HepG2 (cell line): ENCODE measurements around the gene KDM8. TPM values are rescaled to one million over a fixed set of nuclear protein-coding genes. Genes with fewer than 3 reads are reported as not detected.
A peak's percentile ranks its signal among the peaks of the same experiment; 100 is the strongest.

Experiments used
- CEBPB ChIP-seq: IDR thresholded peaks from 2 replicates; pipeline ENCODE4 v1.6.1; 2011; ENCODE audit warnings: low read depth, low read length, improper control_type of control experiment, borderline replicate concordance
- DR1 ChIP-seq: sonication (generic); formaldehyde crosslinking; IDR thresholded peaks from 2 replicates; pipeline ENCODE4 v1.8.0; 2021; ENCODE audit warnings: mild to moderate bottlenecking, missing genetic modification reagents, inconsistent platforms
- HNF4G ChIP-seq, 2 experiments: sonication (generic) in 1 of 2; formaldehyde crosslinking in 1 of 2; IDR thresholded peaks; 2 replicates each; pipeline versions ENCODE4 v1.4.0 to v1.6.1; 2011 to 2020; ENCODE audit warnings: borderline replicate concordance in 2 of 2, low read depth in 2 of 2, mild to moderate bottlenecking in 2 of 2, low read length in 1 of 2, missing genetic modification reagents in 1 of 2, moderate library complexity in 1 of 2
- JARID2 ChIP-seq: sonication (generic); formaldehyde crosslinking; IDR thresholded peaks from 2 replicates; pipeline ENCODE4 v1.8.1; 2023; ENCODE audit warnings: missing genetic modification reagents, inconsistent platforms; ENCODE audit not compliant: insufficient replicate concordance
- MAFG ChIP-seq: sonication (generic); formaldehyde crosslinking; IDR thresholded peaks from 2 replicates; pipeline ENCODE4 v1.5.1; 2020; ENCODE audit warnings: mild to moderate bottlenecking, missing genetic modification reagents
- MEF2D ChIP-seq: sonication (generic); formaldehyde crosslinking; IDR thresholded peaks from 2 replicates; pipeline ENCODE4 v1.5.1; 2020; ENCODE audit warnings: mild to moderate bottlenecking, missing genetic modification reagents
- NFIC ChIP-seq: IDR thresholded peaks from 2 replicates; pipeline ENCODE4 v1.6.1; 2012; ENCODE audit warnings: mild to moderate bottlenecking, low read length, inconsistent platforms
- PHF21A ChIP-seq: sonication (generic); formaldehyde crosslinking; IDR thresholded peaks from 2 replicates; pipeline ENCODE4 v1.5.0; 2020; ENCODE audit warnings: mild to moderate bottlenecking, missing genetic modification reagents
- RFX3 ChIP-seq: IDR thresholded peaks from 2 replicates; pipeline ENCODE4 v1.6.1; 2016; ENCODE audit warnings: missing biosample characterization, missing genetic modification reagents
- SAFB2 ChIP-seq: sonication (generic); formaldehyde crosslinking; IDR thresholded peaks from 2 replicates; pipeline ENCODE4 v1.5.1; 2020; ENCODE audit warnings: missing genetic modification reagents, low read depth, mild to moderate bottlenecking, borderline replicate concordance
- SUZ12 ChIP-seq: fragments of 150-350 bp; IDR thresholded peaks from 2 replicates; pipeline ENCODE4 v1.6.1; 2014; ENCODE audit warnings: low read depth, low read length
- TCF12 ChIP-seq, 2 experiments: fragments of 450-650 bp in 1 of 2; sonication (generic) in 1 of 2; formaldehyde crosslinking in 1 of 2; IDR thresholded peaks; 2 replicates each; pipeline versions ENCODE4 v1.6.1 to v1.8.0; 2017 to 2022; ENCODE audit warnings: antibody characterized with exemption in 1 of 2, mild to moderate bottlenecking in 1 of 2, missing genetic modification reagents in 1 of 2, moderate library complexity in 1 of 2
- ZBTB42 ChIP-seq: sonication (generic); formaldehyde crosslinking; IDR thresholded peaks from 2 replicates; pipeline ENCODE4 v1.5.0; 2020; ENCODE audit warnings: mild to moderate bottlenecking, missing genetic modification reagents
- ZKSCAN1 ChIP-seq: fragments of 150-350 bp; IDR thresholded peaks from 2 replicates; pipeline ENCODE4 v1.6.1; 2014; ENCODE audit warnings: low read length
- ZNF224 ChIP-seq: sonication (generic); formaldehyde crosslinking; IDR thresholded peaks from 2 replicates; pipeline ENCODE4 v1.5.0; 2020; ENCODE audit warnings: mild to moderate bottlenecking, missing genetic modification reagents
- ZNF225 ChIP-seq: sonication (generic); formaldehyde crosslinking; IDR thresholded peaks from 2 replicates; pipeline ENCODE4 v1.4.0; 2020; ENCODE audit warnings: mild to moderate bottlenecking, missing genetic modification reagents
- ZNF343 ChIP-seq: sonication (generic); formaldehyde crosslinking; IDR thresholded peaks from 2 replicates; pipeline ENCODE4 v1.4.0; 2020; ENCODE audit warnings: mild to moderate bottlenecking, missing genetic modification reagents
- ZNF652 ChIP-seq: IDR thresholded peaks from 2 replicates; pipeline ENCODE4 v1.6.1; 2016; ENCODE audit warnings: low read depth, borderline replicate concordance
- ZZZ3 ChIP-seq: sonication (generic); formaldehyde crosslinking; IDR thresholded peaks from 2 replicates; pipeline ENCODE4 v1.4.0; 2020; ENCODE audit warnings: missing genetic modification reagents, mild to moderate bottlenecking, borderline replicate concordance
- polyA plus RNA-seq, 8 experiments: library from polyadenylated mRNA; depleted of rRNA in 3 of 8; stranded (reverse) in 7 of 8; unstranded in 1 of 8; fragments of >200 nt; fragmentation: Illumina TruSeq in 4 of 8; extraction: Trizol in 4 of 8; gene quantifications; 2 replicates each; pipeline versions ENCODE4 v1.2.1 to v1.2.3, GENCODE V29; 2011 to 2016; ENCODE audit warnings: low read depth in 4 of 8, missing spikeins in 1 of 8, mixed read lengths in 1 of 8; ENCODE audit not compliant: insufficient read depth in 1 of 8
- total RNA-seq, 5 experiments: library from RNA; depleted of rRNA; stranded (reverse); fragments of >200 nt; fragmentation: Illumina TruSeq; extraction: Trizol; gene quantifications; 2 replicates each; pipeline ENCODE4 v1.2.3, GENCODE V29; 2016; ENCODE audit warnings: low read depth in 1 of 5
- TF ChIP-seq, protein P1 (sequence below): sonication (generic); formaldehyde crosslinking; IDR thresholded peaks from 2 replicates; pipeline ENCODE4 v1.4.0; 2020; ENCODE audit warnings: missing genetic modification reagents
- TF ChIP-seq, protein P2 (sequence below): IDR thresholded peaks from 2 replicates; pipeline ENCODE4 v1.6.1; 2012; ENCODE audit warnings: inconsistent platforms
- TF ChIP-seq, protein P3 (sequence below): IDR thresholded peaks from 2 replicates; pipeline ENCODE4 v1.6.1; 2012; ENCODE audit warnings: low read length, improper control_type of control experiment
- TF ChIP-seq, protein P4 (sequence below): sonication (generic); formaldehyde crosslinking; IDR thresholded peaks from 2 replicates; pipeline ENCODE4 v1.4.0; 2020; ENCODE audit warnings: low read depth, mild to moderate bottlenecking, missing genetic modification reagents

Gene KDM8
- total and polyA plus RNA-seq, 2 of the 13 experiments (the other 11 are each of a cell fraction or from before 2014, with no cell fraction given), result 3.3 to 8.6 TPM

DNA sequence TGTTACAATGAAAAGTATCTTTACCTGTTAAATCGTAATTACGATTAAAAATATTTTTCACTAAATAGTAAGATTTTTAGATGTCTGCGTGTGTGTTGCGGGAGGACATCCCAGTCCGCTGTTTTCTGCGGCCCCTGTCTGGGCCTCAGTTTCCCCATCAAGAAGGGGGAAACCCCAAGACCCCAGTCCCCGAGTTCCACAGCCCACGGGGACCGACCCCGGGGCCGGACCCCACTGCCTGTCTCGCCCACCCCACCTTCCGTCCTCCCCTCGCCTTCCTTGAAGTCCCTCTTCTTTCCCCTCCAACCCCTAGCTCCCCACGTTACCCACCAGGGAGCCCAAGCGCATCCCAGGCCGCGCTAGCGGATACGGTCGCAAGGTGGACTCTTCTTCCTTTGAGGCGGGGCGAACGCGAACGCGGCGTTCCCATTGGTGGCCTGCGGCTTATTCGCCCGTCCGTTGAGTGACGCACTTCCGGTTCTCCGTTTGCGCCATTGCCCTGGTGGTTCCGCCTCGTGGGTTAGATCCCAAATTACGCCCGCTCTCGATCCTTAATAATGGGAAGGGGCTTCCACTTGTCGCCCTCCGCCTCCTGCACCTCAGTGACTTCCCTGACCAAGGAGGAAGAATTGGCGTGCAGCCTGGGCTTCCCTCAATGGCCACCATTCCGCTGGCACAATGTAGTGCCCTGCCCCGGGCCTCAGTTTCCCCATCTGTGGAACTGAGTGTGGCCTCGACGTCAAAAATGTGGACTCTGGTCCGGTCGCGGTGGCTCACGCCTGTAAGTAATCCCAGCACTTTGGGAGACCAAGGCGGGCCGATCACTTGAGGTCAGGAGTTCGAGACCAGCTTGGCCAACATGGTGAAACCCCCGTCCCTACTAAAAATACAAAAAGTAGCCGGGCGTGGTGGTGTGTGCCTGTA lies 65.3 kb downstream of the KDM8 start, which contains the start of gene NSMCE1 (continued):
- TF ChIP-seq ZBTB42, result peak; percentile 73
- no peak for TF ChIP-seq ZKSCAN1
- no peak for TF ChIP-seq NFIC
- no peak for TF ChIP-seq TCF12 (IDR thresholded peaks at IDR 0.05)
- TF ChIP-seq TCF12 (CRISPR knock-in tag; IDR thresholded peaks at IDR 0.05), result no peak
- TF ChIP-seq ZZZ3, result peak; percentile 39; the same call in 1 of the 2 replicates
- peak; percentile 50; the same call in 1 of the 2 replicates for TF ChIP-seq ZNF343 (CRISPR knock-in tag)
- no peak for TF ChIP-seq MAFG (CRISPR knock-in tag)
- no peak; the same call in 1 of the 2 replicates for TF ChIP-seq SAFB2 (CRISPR knock-in tag)
- TF ChIP-seq JARID2 (CRISPR knock-in tag), result peak; percentile 50
- peak; percentile 86; the same call in 1 of the 2 replicates for TF ChIP-seq ZNF224 (CRISPR knock-in tag)
- TF ChIP-seq, protein P1, sequence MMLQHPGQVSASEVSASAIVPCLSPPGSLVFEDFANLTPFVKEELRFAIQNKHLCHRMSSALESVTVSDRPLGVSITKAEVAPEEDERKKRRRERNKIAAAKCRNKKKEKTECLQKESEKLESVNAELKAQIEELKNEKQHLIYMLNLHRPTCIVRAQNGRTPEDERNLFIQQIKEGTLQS (CRISPR knock-in tag), result no peak
- peak; percentile 64; the same call in 1 of the 2 replicates for TF ChIP-seq PHF21A (CRISPR knock-in tag)
- TF ChIP-seq, protein P2, sequence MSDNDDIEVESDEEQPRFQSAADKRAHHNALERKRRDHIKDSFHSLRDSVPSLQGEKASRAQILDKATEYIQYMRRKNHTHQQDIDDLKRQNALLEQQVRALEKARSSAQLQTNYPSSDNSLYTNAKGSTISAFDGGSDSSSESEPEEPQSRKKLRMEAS, result peak; percentile 90
- peak; percentile 81; the same call in 1 of the 2 replicates for TF ChIP-seq CEBPB
- peak; percentile 50 for TF ChIP-seq MEF2D (CRISPR knock-in tag)
- TF ChIP-seq, protein P3, sequence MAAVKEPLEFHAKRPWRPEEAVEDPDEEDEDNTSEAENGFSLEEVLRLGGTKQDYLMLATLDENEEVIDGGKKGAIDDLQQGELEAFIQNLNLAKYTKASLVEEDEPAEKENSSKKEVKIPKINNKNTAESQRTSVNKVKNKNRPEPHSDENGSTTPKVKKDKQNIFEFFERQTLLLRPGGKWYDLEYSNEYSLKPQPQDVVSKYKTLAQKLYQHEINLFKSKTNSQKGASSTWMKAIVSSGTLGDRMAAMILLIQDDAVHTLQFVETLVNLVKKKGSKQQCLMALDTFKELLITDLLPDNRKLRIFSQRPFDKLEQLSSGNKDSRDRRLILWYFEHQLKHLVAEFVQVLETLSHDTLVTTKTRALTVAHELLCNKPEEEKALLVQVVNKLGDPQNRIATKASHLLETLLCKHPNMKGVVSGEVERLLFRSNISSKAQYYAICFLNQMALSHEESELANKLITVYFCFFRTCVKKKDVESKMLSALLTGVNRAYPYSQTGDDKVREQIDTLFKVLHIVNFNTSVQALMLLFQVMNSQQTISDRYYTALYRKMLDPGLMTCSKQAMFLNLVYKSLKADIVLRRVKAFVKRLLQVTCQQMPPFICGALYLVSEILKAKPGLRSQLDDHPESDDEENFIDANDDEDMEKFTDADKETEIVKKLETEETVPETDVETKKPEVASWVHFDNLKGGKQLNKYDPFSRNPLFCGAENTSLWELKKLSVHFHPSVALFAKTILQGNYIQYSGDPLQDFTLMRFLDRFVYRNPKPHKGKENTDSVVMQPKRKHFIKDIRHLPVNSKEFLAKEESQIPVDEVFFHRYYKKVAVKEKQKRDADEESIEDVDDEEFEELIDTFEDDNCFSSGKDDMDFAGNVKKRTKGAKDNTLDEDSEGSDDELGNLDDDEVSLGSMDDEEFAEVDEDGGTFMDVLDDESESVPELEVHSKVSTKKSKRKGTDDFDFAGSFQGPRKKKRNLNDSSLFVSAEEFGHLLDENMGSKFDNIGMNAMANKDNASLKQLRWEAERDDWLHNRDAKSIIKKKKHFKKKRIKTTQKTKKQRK, result no peak
- TF ChIP-seq SUZ12, result no peak
- no peak for TF ChIP-seq HNF4G (IDR thresholded peaks at IDR 0.05; ENCODE audit: borderline replicate concordance, low read depth, low read length)
- TF ChIP-seq HNF4G (CRISPR knock-in tag; IDR thresholded peaks at IDR 0.05; ENCODE audit: borderline replicate concordance, low read depth), result peak; percentile 32; the same call in 1 of the 2 replicates
- no peak for TF ChIP-seq RFX3 (CRISPR knock-in tag)
- no peak; the same call in 1 of the 2 replicates for TF ChIP-seq ZNF652 (CRISPR knock-in tag)
- peak; percentile 96 for TF ChIP-seq DR1 (CRISPR knock-in tag)
- TF ChIP-seq, protein P4, sequence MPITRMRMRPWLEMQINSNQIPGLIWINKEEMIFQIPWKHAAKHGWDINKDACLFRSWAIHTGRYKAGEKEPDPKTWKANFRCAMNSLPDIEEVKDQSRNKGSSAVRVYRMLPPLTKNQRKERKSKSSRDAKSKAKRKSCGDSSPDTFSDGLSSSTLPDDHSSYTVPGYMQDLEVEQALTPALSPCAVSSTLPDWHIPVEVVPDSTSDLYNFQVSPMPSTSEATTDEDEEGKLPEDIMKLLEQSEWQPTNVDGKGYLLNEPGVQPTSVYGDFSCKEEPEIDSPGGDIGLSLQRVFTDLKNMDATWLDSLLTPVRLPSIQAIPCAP, result no peak
- TF ChIP-seq ZNF225 (CRISPR knock-in tag), result peak; percentile 85; the same call in 1 of the 2 replicates
